HG03575 (cell line): ENCODE results near the gene SCPEP1.
"Not testable (repeated sequence)": the region's sequence is repeated elsewhere in the genome, so short reads cannot be mapped to it uniquely, and the experiment has no call there.

Experiments used
- ATAC-seq: cut with Tn5 transposase; IDR thresholded peaks from one replicate; pipeline ENCODE4 v1.9.1; 2021; ENCODE audit not compliant: unreplicated experiment, insufficient number of reproducible peaks, low FRiP score; ENCODE audit errors: extremely low read depth

Gene SCPEP1

GRCh38 chr17:56977673-56978395 lies at the start of gene SCPEP1:
Gene SCPEP1, plus strand, starts transcription at chr17:56978131. Its CDS starts 29 bp downstream, at chr17:56978160.
- no peak for ATAC-seq

GRCh38 chr17:56928586-56928985 lies 49.3 kb upstream of the SCPEP1 start:
- ATAC-seq, result no peak

- ATAC-seq, result no peak
Measured at GRCh38 chr17:56929362-56929969, 48.5 kb upstream of the SCPEP1 start.

GRCh38 chr17:56930739-56931337 lies 47.1 kb upstream of the SCPEP1 start:
- no peak for ATAC-seq

- no peak for ATAC-seq
Measured at GRCh38 chr17:56933151-56933745, 44.7 kb upstream of the SCPEP1 start.

- ATAC-seq, result no peak
Measured at GRCh38 chr17:56933868-56934267, 44.1 kb upstream of the SCPEP1 start.

GRCh38 chr17:56934280-56934679 lies 43.7 kb upstream of the SCPEP1 start:
- no peak for ATAC-seq

- no peak for ATAC-seq
Measured at GRCh38 chr17:56935461-56935860, 42.5 kb upstream of the SCPEP1 start.

GRCh38 chr17:56936697-56937322 lies 41.1 kb upstream of the SCPEP1 start:
- no peak for ATAC-seq

GRCh38 chr17:56937687-56938086 lies 40.2 kb upstream of the SCPEP1 start:
- no peak for ATAC-seq

GRCh38 chr17:56938206-56938605 lies 39.7 kb upstream of the SCPEP1 start:
- not testable (repeated sequence) for ATAC-seq

GRCh38 chr17:56939869-56940484 lies 38.0 kb upstream of the SCPEP1 start:
- no peak for ATAC-seq

GRCh38 chr17:56943505-56944125 lies 34.3 kb upstream of the SCPEP1 start:
- no peak for ATAC-seq

- ATAC-seq, result no peak
Measured at GRCh38 chr17:56945938-56946505, 31.9 kb upstream of the SCPEP1 start.

- ATAC-seq, result no peak
Measured at GRCh38 chr17:56947741-56948140, 30.2 kb upstream of the SCPEP1 start.

GRCh38 chr17:56948491-56948890 lies 29.4 kb upstream of the SCPEP1 start:
- ATAC-seq, result no peak

- ATAC-seq, result no peak
Measured at GRCh38 chr17:56949595-56949994, 28.3 kb upstream of the SCPEP1 start.

GRCh38 chr17:56956992-56957391 lies 20.9 kb upstream of the SCPEP1 start:
- no peak for ATAC-seq
